DND-41 (cell line): ENCODE data around the gene MAP4K3.

Experiments used
- EZH2 ChIP-seq: IDR thresholded peaks from 3 replicates; pipeline ENCODE4 v1.6.1; 2012; ENCODE audit warnings: borderline replicate concordance, low read depth, mild to moderate bottlenecking, moderate library complexity, low read length, inconsistent platforms; ENCODE audit not compliant: severe bottlenecking
- TF ChIP-seq, protein P1 (sequence below): IDR thresholded peaks from 2 replicates; pipeline ENCODE4 v1.5.1; 2012; ENCODE audit warnings: borderline replicate concordance, low read length, moderate library complexity, mild to moderate bottlenecking; ENCODE audit not compliant: poor library complexity, severe bottlenecking; ENCODE audit errors: extremely low read depth

DNA sequence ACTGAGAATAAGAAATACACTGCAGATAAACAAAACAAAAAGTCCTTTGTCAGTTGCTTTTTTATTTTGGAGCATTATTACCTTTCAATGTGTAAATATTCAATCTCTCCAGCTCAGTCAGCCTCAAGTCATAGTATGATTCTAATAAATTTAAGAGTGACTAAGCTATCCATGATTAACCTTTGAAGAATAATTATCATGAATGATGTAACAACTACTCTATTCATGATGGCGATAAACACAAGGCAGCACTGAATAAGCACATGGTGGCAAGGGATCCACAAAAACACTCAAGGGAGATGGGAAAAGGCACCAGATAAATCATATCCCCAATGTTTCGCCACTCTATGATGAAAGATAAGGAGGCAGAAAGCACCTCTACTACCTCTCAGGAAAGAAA lies 67.0 kb downstream of the MAP4K3 start:
- no peak for TF ChIP-seq EZH2
- TF ChIP-seq, protein P1, sequence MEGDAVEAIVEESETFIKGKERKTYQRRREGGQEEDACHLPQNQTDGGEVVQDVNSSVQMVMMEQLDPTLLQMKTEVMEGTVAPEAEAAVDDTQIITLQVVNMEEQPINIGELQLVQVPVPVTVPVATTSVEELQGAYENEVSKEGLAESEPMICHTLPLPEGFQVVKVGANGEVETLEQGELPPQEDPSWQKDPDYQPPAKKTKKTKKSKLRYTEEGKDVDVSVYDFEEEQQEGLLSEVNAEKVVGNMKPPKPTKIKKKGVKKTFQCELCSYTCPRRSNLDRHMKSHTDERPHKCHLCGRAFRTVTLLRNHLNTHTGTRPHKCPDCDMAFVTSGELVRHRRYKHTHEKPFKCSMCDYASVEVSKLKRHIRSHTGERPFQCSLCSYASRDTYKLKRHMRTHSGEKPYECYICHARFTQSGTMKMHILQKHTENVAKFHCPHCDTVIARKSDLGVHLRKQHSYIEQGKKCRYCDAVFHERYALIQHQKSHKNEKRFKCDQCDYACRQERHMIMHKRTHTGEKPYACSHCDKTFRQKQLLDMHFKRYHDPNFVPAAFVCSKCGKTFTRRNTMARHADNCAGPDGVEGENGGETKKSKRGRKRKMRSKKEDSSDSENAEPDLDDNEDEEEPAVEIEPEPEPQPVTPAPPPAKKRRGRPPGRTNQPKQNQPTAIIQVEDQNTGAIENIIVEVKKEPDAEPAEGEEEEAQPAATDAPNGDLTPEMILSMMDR = no peak
